Hematopoietic multipotent progenitor cell (in vitro differentiated cells): ENCODE data around the gene HSD17B2. TPM values are rescaled to one million over a fixed set of nuclear protein-coding genes. Genes with fewer than 3 reads are reported as not detected.
"Not testable (repeated sequence)": the region's sequence is repeated elsewhere in the genome, so short reads cannot be mapped to it uniquely, and the experiment has no call there.

Experiments used
- DNase-seq, 3 donors: peaks; one replicate each; pipeline ENCODE4 v3.0.0-alpha.2; 2011 to 2015; ENCODE audit warnings: low read depth in 2 of 3, low spot score in 2 of 3
- total RNA-seq: library from RNA; depleted of rRNA; stranded (reverse); fragments of >200 nt; gene quantifications from one replicate; pipeline ENCODE4 v1.2.3, GENCODE V29; 2012

HSD17B2 gene
- total RNA-seq, 1 donor = under 0.01 TPM

DNA sequence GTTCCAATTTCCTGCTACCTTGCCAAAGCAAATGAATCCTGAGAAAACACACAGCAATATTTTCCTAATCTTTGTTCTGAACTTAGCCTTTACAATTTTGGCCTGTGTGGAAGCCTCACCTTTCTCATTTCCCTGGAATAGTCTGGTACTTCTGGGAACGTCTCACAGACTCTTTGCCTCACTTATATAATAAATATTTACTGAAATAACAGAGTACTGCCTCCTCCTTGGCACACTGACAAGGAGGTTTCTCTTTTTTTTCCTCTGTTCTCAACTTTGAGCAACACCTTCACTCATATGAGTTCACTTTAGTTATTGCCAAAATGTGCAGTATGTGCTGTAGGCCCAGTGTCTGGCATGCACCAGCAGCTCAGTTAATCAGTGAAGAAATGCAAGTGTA lies 37.3 kb downstream of the HSD17B2 start:
- no peak for DNase-seq

DNA sequence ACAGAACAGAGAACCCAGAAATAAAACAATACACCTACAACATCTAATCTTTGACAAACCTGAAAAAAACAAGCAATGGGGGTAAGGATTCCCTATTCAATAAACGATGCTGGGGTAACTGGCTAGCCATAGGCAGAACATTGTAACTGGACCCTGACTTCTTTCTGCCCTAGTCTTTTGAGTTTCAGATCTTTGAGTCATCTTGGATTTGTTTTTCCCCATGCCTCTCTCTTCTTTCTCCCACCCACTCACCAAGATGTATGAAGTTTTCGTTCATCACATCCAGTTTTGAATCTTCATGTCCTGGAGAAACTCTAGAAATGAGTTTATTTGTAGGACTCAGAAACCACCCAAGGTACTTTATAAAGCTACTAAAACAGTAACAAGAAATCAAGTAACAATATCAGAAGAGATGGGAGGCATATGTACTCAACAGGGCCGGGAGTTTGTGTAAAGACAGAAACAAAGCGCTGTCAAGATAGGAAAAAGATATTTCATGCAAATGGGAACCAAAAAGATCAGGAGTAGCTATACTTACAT lies 39.0 kb downstream of the HSD17B2 start:
- DNase-seq = no peak

DNA sequence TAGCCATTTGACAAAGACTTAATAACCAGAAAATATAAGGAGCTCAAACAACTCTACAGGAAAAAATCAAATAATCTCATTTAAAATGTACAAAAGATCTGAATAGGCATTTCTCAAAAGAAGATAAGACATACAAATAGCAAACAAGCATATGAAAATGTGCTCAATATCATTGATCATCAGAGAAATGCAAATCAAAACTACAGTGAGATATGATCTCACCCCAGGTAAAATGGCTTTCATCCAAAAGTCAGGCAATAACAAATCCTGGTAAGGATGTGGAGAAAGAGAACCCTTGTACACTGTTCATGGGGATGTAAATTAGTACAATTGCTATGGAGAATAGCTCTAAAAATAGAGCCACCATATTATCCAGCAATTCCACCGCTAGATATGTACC lies 43.1 kb downstream of the HSD17B2 start:
- no peak for DNase-seq

DNA sequence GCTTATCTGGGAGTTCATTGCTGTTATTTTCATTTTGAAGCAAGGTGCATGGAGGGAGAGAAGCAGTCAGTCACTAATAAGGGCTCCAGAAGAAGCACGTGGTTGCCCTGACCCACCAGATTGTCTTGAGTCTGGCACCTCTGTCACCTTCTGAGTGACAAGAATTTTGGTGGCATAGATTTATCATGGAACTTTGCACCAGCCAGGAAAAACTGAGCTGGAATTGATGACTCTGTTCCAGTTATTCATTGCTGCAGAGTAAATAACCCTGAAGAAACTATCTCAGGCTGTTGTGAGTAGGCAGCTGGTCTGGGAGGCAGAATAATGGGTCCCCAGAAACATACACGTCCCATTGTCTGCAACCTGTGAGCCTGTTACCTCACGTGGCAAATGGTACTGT lies 44.8 kb downstream of the HSD17B2 start:
- DNase-seq = no peak

DNA sequence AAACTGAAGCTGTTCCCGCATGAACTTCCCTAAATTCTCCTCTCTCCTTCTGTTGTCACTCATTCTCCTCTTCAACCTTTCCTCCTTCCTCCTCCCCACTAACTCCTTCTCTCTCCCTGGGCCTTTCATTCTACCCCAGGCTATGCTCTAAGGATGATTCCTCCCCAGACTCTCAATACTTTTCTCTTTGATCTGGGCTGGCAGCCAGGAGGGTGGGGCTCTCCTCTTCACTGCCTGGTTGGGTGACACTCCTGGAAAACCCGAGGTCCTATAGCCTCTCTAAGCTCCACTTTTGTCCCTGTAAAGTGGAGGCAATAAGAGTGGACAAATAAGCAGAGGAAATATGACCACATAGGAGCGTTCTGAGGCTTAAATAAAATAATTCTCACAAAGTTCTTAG lies 46.2 kb downstream of the HSD17B2 start:
- DNase-seq = no peak

DNA sequence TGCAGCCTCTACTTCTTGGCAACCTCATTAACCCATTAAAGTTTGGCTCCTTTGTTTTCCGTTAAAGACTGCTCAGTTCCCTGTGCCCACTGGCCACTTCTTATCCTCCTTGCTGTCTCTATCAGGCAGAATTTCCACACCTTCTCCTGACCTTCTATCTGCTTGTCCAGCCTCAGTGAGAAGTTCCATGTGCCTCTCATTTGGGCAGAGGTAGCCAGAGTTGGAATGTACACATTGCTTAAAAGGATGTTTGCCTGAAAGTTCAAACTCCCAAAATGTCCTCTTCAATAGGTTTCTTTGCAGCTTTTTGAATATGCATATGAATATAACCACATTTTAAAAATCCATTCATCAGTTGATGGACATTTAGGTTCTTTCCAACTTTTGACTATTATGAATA lies 47.0 kb downstream of the HSD17B2 start:
- DNase-seq = no peak

DNA sequence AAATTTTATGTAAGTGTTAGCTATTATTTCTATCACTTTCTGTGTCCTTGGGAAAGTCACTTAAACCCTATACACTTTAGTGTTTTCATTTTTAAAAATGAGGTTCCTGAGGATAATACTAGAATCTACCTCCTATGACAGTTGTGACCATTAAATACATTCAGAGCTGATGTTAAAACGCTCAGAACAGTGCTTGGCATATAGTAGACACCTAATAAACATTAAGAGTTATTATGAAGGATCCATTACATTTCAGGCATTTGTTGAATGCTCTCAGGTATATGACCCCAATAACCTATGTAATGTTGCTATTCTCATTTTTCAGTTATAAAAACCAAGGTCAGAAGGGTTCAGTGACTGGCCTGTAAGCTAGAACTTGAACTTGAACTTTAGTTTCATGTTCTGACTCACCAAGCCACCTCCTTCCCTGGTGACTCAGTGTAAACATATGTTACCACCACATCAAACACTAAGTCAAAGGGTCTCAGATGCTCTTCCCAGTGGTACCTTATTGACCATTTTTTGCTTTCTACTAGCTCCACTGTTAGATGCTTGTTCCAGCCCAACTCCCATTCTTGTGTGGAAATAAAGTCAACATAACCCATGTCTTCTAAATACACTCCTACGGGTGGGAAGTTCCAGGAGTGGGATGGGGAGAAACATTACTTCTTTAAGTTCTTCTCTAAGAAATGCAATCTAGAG lies 47.6 kb downstream of the HSD17B2 start:
- DNase-seq = no peak

DNA sequence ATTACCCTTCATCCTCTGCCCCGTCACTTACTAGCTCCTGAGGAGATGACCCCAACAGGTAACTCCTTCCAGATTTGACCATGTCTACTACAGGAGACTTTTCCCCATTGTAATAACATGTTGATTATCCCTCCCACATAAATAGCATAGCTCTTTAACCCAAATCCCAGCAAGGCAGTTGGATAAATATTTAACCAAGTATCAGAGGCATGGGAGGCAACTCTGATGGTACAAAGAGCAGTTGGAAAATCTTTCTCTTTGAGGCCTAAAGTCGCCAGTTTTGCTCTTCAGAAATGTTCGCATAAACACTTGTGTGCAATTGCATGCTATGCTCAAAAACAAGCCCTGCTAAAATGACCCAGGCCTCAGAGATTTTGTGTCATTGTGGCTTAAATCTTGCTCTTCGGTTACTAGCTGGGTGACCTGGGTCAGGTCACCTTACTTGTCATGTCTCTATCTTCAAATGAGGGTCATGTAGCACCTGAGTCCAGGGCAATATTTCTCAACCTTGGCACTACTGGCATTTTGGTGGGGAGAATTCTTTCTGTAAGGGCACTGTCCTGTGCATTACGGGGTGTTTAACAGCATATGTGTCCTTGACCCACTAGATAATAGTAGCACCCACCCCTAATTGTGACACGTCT lies 48.8 kb downstream of the HSD17B2 start:
- no peak for DNase-seq

DNA sequence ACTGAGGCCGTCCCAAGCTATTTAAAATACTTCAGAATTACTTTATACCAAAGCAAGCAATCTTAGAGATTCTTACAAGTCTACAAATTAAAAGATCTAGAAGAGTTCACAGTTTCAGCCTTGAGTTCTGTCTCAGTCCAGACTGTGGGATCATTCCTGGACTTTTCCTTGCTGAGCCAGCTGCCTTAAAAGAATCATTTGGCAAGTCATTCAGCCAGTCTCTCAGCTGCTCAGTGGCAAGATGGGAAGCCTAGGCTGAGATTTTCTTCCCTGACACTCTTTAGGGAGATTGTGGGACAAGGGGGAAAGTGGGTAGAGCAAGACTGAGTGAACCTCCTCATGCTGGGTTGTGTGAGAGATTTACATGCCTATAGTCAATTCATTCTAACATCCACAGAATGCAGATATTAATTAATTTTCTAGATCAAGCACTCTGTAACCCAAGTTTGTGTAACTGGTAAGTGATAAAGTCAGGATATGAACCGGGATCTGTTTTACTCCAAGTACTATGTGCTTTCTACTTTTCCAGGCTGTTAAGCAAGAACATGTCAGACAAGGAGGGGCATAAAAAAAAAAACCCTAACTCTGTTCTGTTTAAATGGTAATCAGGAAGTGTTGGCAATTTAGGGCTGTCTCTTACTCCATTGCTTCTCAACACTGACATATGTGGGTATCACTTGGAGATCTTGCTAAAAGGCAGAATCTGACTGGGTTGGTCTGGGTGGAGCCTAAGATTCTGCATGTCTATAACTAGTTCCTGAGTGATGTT lies 50.1 kb downstream of the HSD17B2 start:
- no peak for DNase-seq

DNA sequence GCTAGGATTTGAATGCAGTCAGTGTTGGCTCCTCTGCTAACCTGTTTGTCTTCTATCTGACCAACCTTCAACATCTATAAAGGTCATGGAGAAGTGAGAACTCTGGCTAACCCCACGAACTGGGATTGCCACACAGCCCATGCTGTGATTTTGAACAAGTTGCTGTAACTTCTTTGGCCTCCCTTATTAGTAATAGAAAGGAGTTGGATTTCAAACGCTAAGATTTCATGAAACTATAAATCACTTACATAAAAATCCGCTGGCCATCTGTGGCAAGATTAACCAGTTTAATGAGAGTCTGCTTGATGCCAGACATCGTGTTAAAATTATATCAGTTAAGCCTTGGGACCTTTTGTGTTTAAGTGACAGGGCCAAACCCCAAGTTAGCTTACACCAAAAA lies 53.4 kb downstream of the HSD17B2 start:
- no peak for DNase-seq

DNA sequence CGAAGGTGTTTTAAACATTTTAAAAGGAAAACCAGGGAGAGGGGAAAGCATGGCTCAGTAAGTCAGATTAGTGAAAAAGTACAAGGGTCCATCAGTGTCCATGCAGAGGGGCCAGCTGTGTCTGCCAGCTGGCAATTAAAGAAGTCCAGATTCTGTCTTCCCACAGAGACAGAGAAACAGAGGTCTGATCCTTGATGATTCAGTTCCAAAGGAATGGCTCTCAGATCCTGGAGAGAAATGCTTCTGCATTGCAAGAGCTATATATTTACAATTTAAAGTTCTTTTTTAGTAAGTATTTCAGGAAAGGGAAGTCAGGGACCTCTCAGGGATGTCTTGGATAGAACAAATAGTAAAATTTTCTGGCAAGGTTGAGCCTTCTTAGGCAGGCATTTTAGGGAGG lies 56.2 kb downstream of the HSD17B2 start:
- DNase-seq = no peak

DNA sequence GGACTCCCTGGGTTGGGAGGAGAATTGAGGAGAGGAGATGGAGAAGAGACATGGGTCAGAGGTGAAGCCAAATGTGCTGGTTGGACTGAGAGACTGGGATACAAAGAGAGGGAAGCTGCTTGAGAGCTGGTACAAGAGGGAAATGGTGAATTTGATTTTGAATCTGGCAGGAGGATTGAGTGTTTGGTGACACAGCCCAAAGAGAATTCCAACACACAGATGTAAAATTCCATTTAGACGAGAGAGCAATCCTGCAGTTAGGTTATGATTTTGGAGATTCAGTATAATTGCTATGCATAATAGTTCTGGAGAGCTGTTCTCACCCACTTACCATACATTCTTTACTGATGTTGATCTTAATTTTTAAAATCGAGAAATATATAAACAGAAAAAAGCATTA lies 57.7 kb downstream of the HSD17B2 start:
- no peak for DNase-seq

DNA sequence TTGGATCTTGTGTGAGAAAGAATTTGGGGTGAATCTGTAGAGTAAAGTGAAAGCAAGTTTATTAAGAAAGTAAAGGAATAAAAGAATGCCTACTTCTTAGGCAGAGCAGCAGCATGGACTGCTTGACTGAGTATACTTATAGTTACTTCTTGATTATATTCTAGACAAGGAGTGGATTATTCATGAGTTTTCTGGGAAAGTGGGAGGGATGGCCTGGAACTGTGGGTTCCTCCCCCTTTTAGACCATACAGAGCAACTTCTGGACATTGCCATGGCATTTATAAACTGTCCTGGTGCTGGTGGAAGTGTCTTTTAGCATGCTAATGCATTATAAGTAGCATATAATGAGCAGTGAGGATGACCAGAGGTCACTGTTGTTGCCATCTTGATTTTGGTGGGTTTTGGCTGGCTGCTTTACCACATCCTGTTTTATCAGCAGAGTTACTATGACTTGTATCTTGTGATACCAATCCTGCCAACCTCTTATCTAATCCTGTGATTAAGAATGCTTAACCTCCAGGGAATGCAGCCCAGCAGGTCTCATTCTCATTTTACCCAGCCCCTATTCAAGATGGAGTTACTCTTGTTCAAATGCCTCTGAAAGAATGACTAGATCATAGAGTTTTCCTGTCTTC lies 58.7 kb downstream of the HSD17B2 start:
- DNase-seq = no peak

DNA sequence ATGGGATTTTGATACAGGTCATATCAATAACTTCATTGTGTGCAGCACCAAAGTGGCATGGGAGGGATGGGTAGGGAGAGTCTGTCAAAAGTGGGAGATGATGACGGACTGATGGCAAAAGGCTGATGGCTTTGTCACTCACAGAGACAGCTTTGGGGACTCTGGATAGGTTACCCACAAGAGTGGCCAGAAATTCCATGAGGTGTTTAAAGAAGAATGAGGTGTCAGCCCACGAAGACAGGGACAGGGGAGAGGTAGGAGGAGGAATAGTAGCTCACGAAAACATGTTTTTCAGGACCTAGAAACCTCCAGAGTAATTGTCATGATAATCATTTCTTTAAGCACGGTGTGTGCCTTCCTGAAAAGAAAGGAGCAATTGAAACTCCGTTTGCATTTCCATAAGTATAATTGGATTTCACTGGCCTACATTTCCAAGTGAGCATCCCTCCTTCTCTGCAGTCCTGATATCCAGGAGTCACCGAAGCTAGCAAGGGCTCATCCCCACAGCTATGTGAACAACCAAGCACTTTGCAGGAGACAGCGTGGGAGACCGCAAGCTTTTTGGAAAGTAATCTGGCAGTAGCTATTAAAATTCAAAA lies 60.0 kb downstream of the HSD17B2 start:
- no peak for DNase-seq

DNA sequence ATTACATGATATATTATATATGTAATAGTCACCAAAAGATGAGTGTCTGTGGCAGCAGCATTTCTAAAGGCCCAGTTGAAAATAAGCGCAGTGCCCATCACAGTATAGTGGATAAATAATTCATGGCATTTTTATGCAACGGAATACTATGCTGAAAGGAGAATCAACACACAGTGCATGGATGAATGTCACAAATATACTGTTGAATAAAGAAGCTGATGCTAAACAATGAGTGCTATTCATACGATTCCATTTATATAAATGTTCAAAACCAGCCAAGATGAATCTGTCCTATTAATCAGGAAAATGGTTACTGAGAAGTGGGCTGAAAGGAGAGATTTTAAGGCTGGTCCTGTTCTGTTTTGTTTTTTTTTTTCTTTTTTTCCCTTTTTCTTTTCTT lies 61.6 kb downstream of the HSD17B2 start:
- DNase-seq = no peak

DNA sequence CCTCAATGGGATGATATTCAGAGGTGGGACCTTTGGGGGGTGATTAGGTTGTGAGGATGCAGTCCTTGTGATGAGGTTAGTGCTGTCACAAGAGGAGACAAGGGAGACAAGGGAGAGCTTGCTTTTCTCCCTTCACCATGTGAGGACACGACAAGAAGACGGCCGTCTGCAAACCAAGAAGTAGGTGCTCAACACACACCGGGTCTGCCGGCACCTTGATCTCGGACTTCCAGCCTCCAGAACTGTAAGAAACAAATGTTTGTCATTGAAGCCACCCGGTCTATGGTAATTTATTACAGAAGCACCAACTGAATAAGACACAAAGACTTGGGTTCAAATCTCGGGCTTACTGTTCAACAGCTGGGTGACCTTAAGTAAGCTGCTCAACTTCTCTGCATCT lies 70.1 kb downstream of the HSD17B2 start:
- no peak for DNase-seq

DNA sequence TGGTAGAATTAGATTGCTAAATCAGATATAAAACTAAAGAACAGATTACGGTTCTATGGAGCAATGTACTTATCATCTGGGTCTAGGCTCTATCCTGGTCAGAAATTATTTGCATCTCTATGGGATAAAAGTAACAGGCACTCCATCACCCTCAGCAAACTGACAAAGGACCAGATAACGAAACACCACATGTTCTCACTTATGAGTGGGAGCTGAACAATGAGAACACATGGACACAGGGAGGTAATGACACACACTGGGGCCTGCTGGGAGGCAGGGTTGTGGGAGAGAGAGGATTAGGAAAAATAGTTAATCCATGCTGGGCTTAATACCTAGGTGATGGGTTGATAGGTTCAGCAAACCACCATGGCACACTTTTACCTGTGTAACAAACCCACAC lies 73.0 kb downstream of the HSD17B2 start:
- DNase-seq = no peak

DNA sequence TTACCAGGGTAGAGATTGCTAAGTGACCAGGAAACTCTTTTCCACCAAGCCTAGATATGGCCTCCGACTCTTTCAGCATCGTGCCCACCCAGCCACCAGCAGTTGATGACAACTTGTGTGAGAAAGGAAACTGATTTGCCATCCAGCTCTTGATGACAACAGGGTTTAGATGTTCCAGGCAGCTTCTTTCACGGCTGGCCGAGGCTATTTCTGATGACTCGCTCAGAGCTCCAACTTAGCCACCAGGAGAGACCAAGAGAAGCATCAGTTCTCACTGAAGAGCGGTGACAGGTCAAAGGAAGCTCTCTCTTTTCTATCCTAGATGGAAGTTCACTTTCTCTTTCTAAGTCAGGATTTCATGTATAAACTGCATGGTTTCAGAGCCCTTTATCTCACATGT lies 73.7 kb downstream of the HSD17B2 start:
- DNase-seq = no peak

DNA sequence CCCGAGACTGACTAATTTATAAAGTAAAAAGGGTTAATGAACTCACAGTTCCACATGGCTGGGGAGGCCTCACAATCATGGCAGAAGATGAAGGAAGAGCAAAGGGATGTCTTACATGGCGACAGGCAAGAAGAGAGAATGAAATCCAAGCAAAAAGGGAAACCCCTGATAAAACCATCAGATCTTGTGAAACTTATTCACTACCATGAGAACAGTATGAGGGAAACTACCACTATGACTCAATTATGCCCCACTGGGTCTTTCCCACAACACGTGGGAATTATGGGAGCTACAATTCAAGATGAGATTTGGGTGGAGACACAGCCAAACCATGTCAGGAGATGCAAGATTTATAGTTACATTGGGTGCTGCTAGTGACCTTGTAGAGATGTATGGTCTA lies 74.2 kb downstream of the HSD17B2 start:
- DNase-seq = not testable (repeated sequence)

DNA sequence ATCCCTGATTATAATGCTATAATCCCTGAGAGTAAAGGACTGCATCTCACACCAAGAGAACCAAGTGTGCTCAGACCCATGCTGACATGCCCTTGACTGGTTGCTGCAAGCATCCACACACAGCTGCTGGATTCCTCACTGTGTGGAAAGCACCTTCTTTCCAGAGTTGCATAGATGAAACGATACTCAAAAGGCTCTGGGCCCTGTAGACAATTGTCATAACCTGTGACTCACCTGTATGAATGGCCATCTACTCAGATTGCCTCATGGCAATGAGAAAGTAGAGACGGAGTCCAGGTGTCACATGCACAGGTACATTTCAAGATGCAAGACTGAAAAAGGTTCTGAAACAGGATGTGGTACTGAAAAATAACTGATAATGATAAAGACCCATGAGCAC lies 76.9 kb downstream of the HSD17B2 start:
- no peak for DNase-seq

DNA sequence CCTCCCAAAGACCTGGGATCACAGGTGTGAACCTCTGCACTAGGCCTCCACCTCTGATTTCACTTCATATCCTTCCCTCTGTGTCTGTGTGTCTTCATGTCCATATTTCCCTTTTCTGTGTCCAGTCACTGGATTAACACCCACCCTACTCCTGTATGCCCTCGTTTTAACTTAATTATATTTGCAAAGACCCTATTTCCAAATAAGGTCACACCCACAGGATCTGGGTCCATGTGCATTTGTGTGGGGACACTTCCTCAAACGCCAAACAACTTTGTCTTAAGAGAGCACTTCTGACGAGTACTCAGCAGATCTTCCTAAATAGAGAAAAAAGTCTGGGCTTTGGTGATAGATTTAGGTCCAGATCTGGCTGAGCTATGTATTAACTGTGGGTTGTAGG lies 78.7 kb downstream of the HSD17B2 start:
- DNase-seq = no peak
